ENCODE data around the gene FXYD2. TPM values are rescaled to one million over a fixed set of nuclear protein-coding genes. Genes with fewer than 3 reads are reported as not detected.

Gene FXYD2
- total and polyA plus RNA-seq, 9 of the 15 experiments (the other 6 are each of a cell fraction or from before 2014, with no cell fraction given), result not detected

GRCh38 chr11:117843666-117844484 is 19.3 kb upstream of the FXYD2 start (continued):
- TF ChIP-seq RCOR1 (IDR thresholded peaks at IDR 0.05; ENCODE audit: borderline replicate concordance in 1 of 2, low read depth in 2 of 2, low read length in 2 of 2) (0 out of 4 replicates have a peak, but pooled peaks of 1 of the 2 experiments have one; percentile 46), HDAC2 (IDR thresholded peaks at IDR 0.05) (no peak), FOXA1 (IDR thresholded peaks at IDR 0.05; ENCODE audit: borderline replicate concordance) (no peak), ATF7 (IDR thresholded peaks at IDR 0.05) (0 out of 2 replicates have a peak, but pooled peaks have one; percentile 11), RBBP5 (IDR thresholded peaks at IDR 0.05; ENCODE audit: borderline replicate concordance, insufficient read depth, low read length, poor library complexity, severe bottlenecking) (no peak), NCOA1 (IDR thresholded peaks at IDR 0.05; ENCODE audit: low read depth) (no peak), C11orf30 (IDR thresholded peaks at IDR 0.05; ENCODE audit: low read depth) (no peak), POLR2B (IDR thresholded peaks at IDR 0.05; ENCODE audit: low read depth, partially characterized antibody) (no peak), POLR3A (IDR thresholded peaks at IDR 0.05; ENCODE audit: borderline replicate concordance, extremely low read depth, insufficient read depth, insufficient read length) (no peak), NR1H2 (CRISPR knock-in tag; IDR thresholded peaks at IDR 0.05) (no peak), SRSF9 (IDR thresholded peaks at IDR 0.05; ENCODE audit: borderline replicate concordance, low read depth, low read length) (no peak), REST (IDR thresholded peaks at IDR 0.05; ENCODE audit: borderline replicate concordance) (peak; percentile 89), REST (CRISPR knock-in tag; IDR thresholded peaks at IDR 0.05; ENCODE audit: low read depth) (no peak), DEAF1 (CRISPR knock-in tag; IDR thresholded peaks at IDR 0.05) (peak; percentile 86)
- TF ChIP-seq, protein P1, sequence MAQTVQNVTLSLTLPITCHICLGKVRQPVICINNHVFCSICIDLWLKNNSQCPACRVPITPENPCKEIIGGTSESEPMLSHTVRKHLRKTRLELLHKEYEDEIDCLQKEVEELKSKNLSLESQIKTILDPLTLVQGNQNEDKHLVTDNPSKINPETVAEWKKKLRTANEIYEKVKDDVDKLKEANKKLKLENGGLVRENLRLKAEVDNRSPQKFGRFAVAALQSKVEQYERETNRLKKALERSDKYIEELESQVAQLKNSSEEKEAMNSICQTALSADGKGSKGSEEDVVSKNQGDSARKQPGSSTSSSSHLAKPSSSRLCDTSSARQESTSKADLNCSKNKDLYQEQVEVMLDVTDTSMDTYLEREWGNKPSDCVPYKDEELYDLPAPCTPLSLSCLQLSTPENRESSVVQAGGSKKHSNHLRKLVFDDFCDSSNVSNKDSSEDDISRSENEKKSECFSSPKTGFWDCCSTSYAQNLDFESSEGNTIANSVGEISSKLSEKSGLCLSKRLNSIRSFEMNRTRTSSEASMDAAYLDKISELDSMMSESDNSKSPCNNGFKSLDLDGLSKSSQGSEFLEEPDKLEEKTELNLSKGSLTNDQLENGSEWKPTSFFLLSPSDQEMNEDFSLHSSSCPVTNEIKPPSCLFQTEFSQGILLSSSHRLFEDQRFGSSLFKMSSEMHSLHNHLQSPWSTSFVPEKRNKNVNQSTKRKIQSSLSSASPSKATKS (CRISPR knock-in tag; IDR thresholded peaks at IDR 0.05), result no peak
